A673 (cell line): Measurements from ENCODE around the gene TBX4.

Experiments
- CTCF ChIP-seq: fragments of 300-800, 200-600 bp; sonication (generic); conservative IDR thresholded peaks from 2 replicates; pipeline ENCODE4 v1.5.1; 2017; ENCODE audit warnings: low read depth, mild to moderate bottlenecking, antibody characterized with exemption, low read length, moderate library complexity, mixed read lengths
- EZH2 ChIP-seq: fragments of 200-600 bp; sonication (generic); IDR thresholded peaks from 2 replicates; pipeline ENCODE4 v1.6.1; 2017; ENCODE audit warnings: borderline replicate concordance, low read depth, mild to moderate bottlenecking, mixed read lengths, antibody characterized with exemption, low read length; ENCODE audit not compliant: poor library complexity, severe bottlenecking

- TF ChIP-seq CTCF (no peak), EZH2 (no peak)
Measured at GRCh38 chr17:61476476-61477203, 24.4 kb downstream of the TBX4 start.
